UCSD-AML1 (cell line): Measurements from ENCODE around the gene PRM1.

Source experiments
- DNase-seq: peaks from one replicate; lab custom pipeline; 2025; ENCODE audit not compliant: unreplicated experiment; lab: John Stamatoyannopoulos, UW

PRM1 gene

GRCh38 chr16:11254913-11255736, 26.0 kb downstream of the PRM1 start:
- DNase-seq = peak; percentile 42

GRCh38 chr16:11253995-11254912, 26.9 kb downstream of the PRM1 start:
- DNase-seq = no peak

GRCh38 chr16:11253009-11253994, 27.8 kb downstream of the PRM1 start:
- peak; percentile 29 for DNase-seq

GRCh38 chr16:11252482-11252931, 28.6 kb downstream of the PRM1 start:
- no peak for DNase-seq

- peak; percentile 44 for DNase-seq
Measured at GRCh38 chr16:11251525-11252481, 29.3 kb downstream of the PRM1 start.

- no peak for DNase-seq
Measured at GRCh38 chr16:11250786-11251524, 30.2 kb downstream of the PRM1 start.

GRCh38 chr16:11250091-11250785, 30.9 kb downstream of the PRM1 start:
- DNase-seq = no peak

- DNase-seq = no peak
Measured at GRCh38 chr16:11249233-11250061, 31.7 kb downstream of the PRM1 start.

- no peak for DNase-seq
Measured at GRCh38 chr16:11248133-11248532, 33.0 kb downstream of the PRM1 start.

GRCh38 chr16:11245988-11246387, 35.1 kb downstream of the PRM1 start:
- no peak for DNase-seq

- DNase-seq = no peak
Measured at GRCh38 chr16:11245222-11245737, 35.9 kb downstream of the PRM1 start.

- DNase-seq = no peak
Measured at GRCh38 chr16:11242658-11243057, 38.5 kb downstream of the PRM1 start.

GRCh38 chr16:11241480-11242204, 39.5 kb downstream of the PRM1 start:
- DNase-seq = no peak

- peak; percentile 45 for DNase-seq
Measured at GRCh38 chr16:11240636-11241473, 40.3 kb downstream of the PRM1 start.
